Panc1 (cell line): ENCODE results near the gene SCNN1G. TPM values are rescaled to one million over a fixed set of nuclear protein-coding genes. Genes with fewer than 3 reads are reported as not detected.

Experiments used
- ATAC-seq: fragments of 200-7000 bp; cut with Tn5 transposase; 2 replicates; pipeline ENCODE4 v1.9.1; 2020; ENCODE audit warnings: mild to moderate bottlenecking, moderate library complexity
- BruUV-seq: library from RNA; stranded (reverse); fragments of 400-500 nt; replicated peaks from 2 replicates; lab custom pipeline; 2021; lab: Mats Ljungman, UMichigan
- CTCF ChIA-PET: fragments of 300-600 bp; sonication (Branson Sonifier 250); formaldehyde crosslinking; loops from one replicate; lab custom pipeline; 2022; ENCODE audit warnings: antibody characterized with exemption; lab: Charles Lee
- POLR2A ChIA-PET: fragments of 300-600 bp; sonication (Branson Sonifier 250); formaldehyde crosslinking; loops from one replicate; lab custom pipeline; 2022; ENCODE audit warnings: antibody characterized with exemption; lab: Charles Lee
- DNase-seq: peaks from one replicate; pipeline ENCODE4 v3.0.0-alpha.2; 2010; ENCODE audit warnings: low read depth, low spot score
- H3K27ac ChIP-seq: 2 replicates; pipeline ENCODE4 v1.5.1; 2011; ENCODE audit warnings: mild to moderate bottlenecking, low read length, inconsistent platforms
- H3K27me3 ChIP-seq: fragments of 200-500 bp; sonication (Bioruptor generic); 2 replicates; pipeline ENCODE4 v1.6.0; 2014; ENCODE audit warnings: low read length, inconsistent platforms; ENCODE audit not compliant: control insufficient read depth, insufficient read depth
- H3K36me3 ChIP-seq: fragments of 200-500 bp; sonication (Bioruptor generic); 2 replicates; pipeline ENCODE4 v1.5.1; 2014; ENCODE audit warnings: inconsistent platforms, mild to moderate bottlenecking, low read length, moderate library complexity; ENCODE audit not compliant: control insufficient read depth, insufficient read depth
- H3K4me1 ChIP-seq: 2 replicates; pipeline ENCODE4 v1.5.1; 2011; ENCODE audit warnings: inconsistent platforms, mild to moderate bottlenecking, low read length, moderate library complexity; ENCODE audit not compliant: control insufficient read depth, insufficient read depth
- H3K4me3 ChIP-seq, 2 experiments: 2 replicates each; pipeline ENCODE4 v1.5.1; 2011 to 2012; ENCODE audit warnings: low read depth in 2 of 2, low read length in 2 of 2, mild to moderate bottlenecking in 2 of 2, inconsistent platforms in 1 of 2, moderate library complexity in 1 of 2
- H3K9me3 ChIP-seq: fragments of 200-500 bp; sonication (Bioruptor generic); 2 replicates; pipeline ENCODE4 v1.5.1; 2014; ENCODE audit warnings: low read depth, mild to moderate bottlenecking, inconsistent platforms, low read length, moderate library complexity; ENCODE audit not compliant: control insufficient read depth, insufficient read depth
- CTCF ChIP-seq: fragments of 450-650 bp; IDR thresholded peaks from 2 replicates; pipeline ENCODE4 v1.5.1; 2017; ENCODE audit warnings: mild to moderate bottlenecking
- POLR2AphosphoS5 ChIP-seq: IDR thresholded peaks from 2 replicates; pipeline ENCODE4 v1.6.1; 2012; ENCODE audit warnings: mild to moderate bottlenecking, low read depth, low read length, moderate library complexity
- REST ChIP-seq, 2 experiments: IDR thresholded peaks; 2 replicates each; pipeline ENCODE4 v1.6.1; 2011 to 2012; ENCODE audit warnings: low read depth in 2 of 2, control low read depth in 1 of 2, low read length in 1 of 2, mild to moderate bottlenecking in 1 of 2, moderate library complexity in 1 of 2; ENCODE audit not compliant: insufficient read depth in 1 of 2
- SIN3A ChIP-seq: IDR thresholded peaks from 2 replicates; pipeline ENCODE4 v1.6.1; 2012; ENCODE audit warnings: low read depth, mild to moderate bottlenecking, low read length, moderate library complexity, borderline replicate concordance; ENCODE audit not compliant: insufficient read depth
- TCF7L2 ChIP-seq: IDR thresholded peaks from 2 replicates; pipeline ENCODE4 v1.6.1; 2011; ENCODE audit warnings: mild to moderate bottlenecking, low read depth, low read length, inconsistent platforms
- in situ Hi-C: cut with HindIII; loops from 2 replicates; pipeline ENCODE4 v1.10.0; 2016; ENCODE audit warnings: low sequenced_read_pairs, low pct_unique_long_range_greater_than_20kb
- intact Hi-C: fragments of 100-400 bp; cut with micrococcal nuclease; formaldehyde crosslinking; loops from one replicate; pipeline ENCODE4 v1.10.0; 2022; ENCODE audit not compliant: unreplicated experiment
- total RNA-seq: library from RNA; stranded (reverse); gene quantifications from one replicate; pipeline ENCODE4 v1.2.1, GENCODE V29; 2021; ENCODE audit not compliant: unreplicated experiment

SCNN1G gene
- total RNA-seq, 1 experiment from 2014 or later: 3.4 TPM

- Histone ChIP-seq H3K4me3 (no peak overlapping the region), H3K4me1 (no peaks in the 10 kb centered on the region), H3K27me3 (no peaks in the 10 kb centered on the region; the same call in 1 of the 2 replicates), H3K9me3 (no peaks in the 10 kb centered on the region), H3K36me3 (no peaks in the 10 kb centered on the region), H3K27ac (no peak overlapping the region)
- CTCF ChIA-PET: no interaction called here
- intact Hi-C loops: no loop called here
- DNase-seq (no peak), ATAC-seq (no peak)
- no peak for TF ChIP-seq CTCF
- no peak for TF ChIP-seq REST (IDR thresholded peaks at IDR 0.05; ENCODE audit: insufficient read depth in 1 of 2, low read depth in 2 of 2, low read length in 1 of 2)
- TF ChIP-seq SIN3A: no peak
- TF ChIP-seq POLR2AphosphoS5: no peak
- TF ChIP-seq TCF7L2: no peak
- POLR2A ChIA-PET: no interaction called here
- in situ Hi-C loops: no loop called here
- BruUV-seq: no TSS peak
Observed at GRCh38 chr16:23164736-23165135, 17.8 kb upstream of the SCNN1G start.

- no peak for ATAC-seq
- BruUV-seq: no TSS peak
- Histone ChIP-seq H3K36me3 (no peaks in the 10 kb centered on the region), H3K9me3 (no peaks in the 10 kb centered on the region), H3K27me3 (peaks cover 3% of the 10 kb centered on the region; the same call in 1 of the 2 replicates), H3K4me1 (no peaks in the 10 kb centered on the region), H3K27ac (no peak overlapping the region), H3K4me3 (no peak overlapping the region)
- intact Hi-C loops (no loop called here), in situ Hi-C loops (no loop called here)
- TF ChIP-seq CTCF (no peak), POLR2AphosphoS5 (no peak), TCF7L2 (no peak), REST (IDR thresholded peaks at IDR 0.05; ENCODE audit: insufficient read depth in 1 of 2, low read depth in 2 of 2, low read length in 1 of 2) (no peak), SIN3A (no peak)
- ChIA-PET POLR2A (interaction anchor here (0.5 kb wide), 1 partner anchor 217 kb away, joined by 8 read pairs; no protein-coding TSS in a partner anchor), CTCF (no interaction called here)
- DNase-seq: no peak
Observed at GRCh38 chr16:23172583-23172982, 10.0 kb upstream of the SCNN1G start.
